ENCODE data around the gene EXOG. TPM values are rescaled to one million over a fixed set of nuclear protein-coding genes. Genes with fewer than 3 reads are reported as not detected.
"Not testable (repeated sequence)": the region's sequence is repeated elsewhere in the genome, so short reads cannot be mapped to it uniquely, and the experiment has no call there.

The EXOG gene
- total and polyA plus RNA-seq, 12 donors: 5.8 to 16.3 (median 11.4) TPM

- TF ChIP-seq CTCF (IDR thresholded peaks at IDR 0.05) (no peak), POLR2A (IDR thresholded peaks at IDR 0.05) (no peak)
- H3K36me3 ChIP-seq (replicated peaks in 1 of 2): no peaks in the 10 kb centered on the region
- H3K9me3 ChIP-seq (replicated peaks in 1 of 3): peaks cover 0 to 5% (median 0%) of the 10 kb centered on the region in 3 donors
- 85 to 95% (median 89%) methylated on average over 13 of the region's 13 CpGs for WGBS, 4 donors
- no peak overlapping the region for H3K27ac ChIP-seq
- intact Hi-C loops (cut with DNase I): no loop called here
- peak in 2 of 7 donors; percentile 5 to 6 for DNase-seq
- no peaks in the 10 kb centered on the region for H3K27me3 ChIP-seq
- no peaks in the 10 kb centered on the region for H3K4me1 ChIP-seq (replicated peaks in 1 of 2)
- H3K4me3 ChIP-seq: no peak overlapping the region
Measured at GRCh38 chr3:38566215-38566528, 70.0 kb downstream of the EXOG start.

GRCh38 chr3:38566794-38567193 lies 70.7 kb downstream of the EXOG start:
- intact Hi-C loops (cut with DNase I); H3K4me1 ChIP-seq (replicated peaks in 1 of 2); H3K4me3 ChIP-seq; H3K9me3 ChIP-seq (replicated peaks in 1 of 3); H3K27me3 ChIP-seq; H3K27ac ChIP-seq; H3K36me3 ChIP-seq (replicated peaks in 1 of 2): not testable (repeated sequence)
- 77 to 86% (median 84%) methylated on average over 7 of the region's 7 CpGs for WGBS, 4 donors
- DNase-seq: peak in 2 of 7 donors; percentile 2 to 28

- H3K36me3 ChIP-seq (replicated peaks in 1 of 2): no peaks in the 10 kb centered on the region
- H3K27me3 ChIP-seq: no peaks in the 10 kb centered on the region
- WGBS, 4 donors: 90 to 93% (median 91%) methylated on average over 4 of the region's 4 CpGs
- peaks cover 0 to 5% (median 0%) of the 10 kb centered on the region in 3 donors for H3K9me3 ChIP-seq (replicated peaks in 1 of 3)
- peak in 3 of 7 donors; percentile 1 to 15 (median 4) for DNase-seq
- TF ChIP-seq CTCF (IDR thresholded peaks at IDR 0.05) (no peak), POLR2A (IDR thresholded peaks at IDR 0.05) (no peak)
- H3K27ac ChIP-seq: no peak overlapping the region
- no peak overlapping the region for H3K4me3 ChIP-seq
- no peaks in the 10 kb centered on the region for H3K4me1 ChIP-seq (replicated peaks in 1 of 2)
- intact Hi-C loops (cut with DNase I): no loop called here
Measured at GRCh38 chr3:38567498-38567897, 71.4 kb downstream of the EXOG start.

GRCh38 chr3:38573111-38573510 lies 77.0 kb downstream of the EXOG start:
- TF ChIP-seq CTCF (IDR thresholded peaks at IDR 0.05): no peak
- no peak for TF ChIP-seq POLR2A (IDR thresholded peaks at IDR 0.05)
- intact Hi-C loops (cut with DNase I): no loop called here
- WGBS, 4 donors: 81 to 100% (median 94%) methylated on average over 3 of the region's 3 CpGs
- H3K4me1 ChIP-seq (replicated peaks in 1 of 2): no peaks in the 10 kb centered on the region
- H3K4me3 ChIP-seq: no peak overlapping the region
- no peaks in the 10 kb centered on the region for H3K36me3 ChIP-seq (replicated peaks in 1 of 2)
- H3K27me3 ChIP-seq: no peaks in the 10 kb centered on the region
- no peak overlapping the region for H3K27ac ChIP-seq
- H3K9me3 ChIP-seq (replicated peaks in 1 of 3): peaks cover 0 to 5% (median 0%) of the 10 kb centered on the region in 3 donors
- DNase-seq: no peak

- intact Hi-C loops (cut with DNase I): no loop called here
- no peaks in the 10 kb centered on the region for H3K36me3 ChIP-seq (replicated peaks in 1 of 2)
- H3K4me1 ChIP-seq (replicated peaks in 1 of 2): no peaks in the 10 kb centered on the region
- peak in 2 of 7 donors; percentile 3 to 5 for DNase-seq
- H3K9me3 ChIP-seq (replicated peaks in 1 of 3): peaks cover 0 to 5% (median 0%) of the 10 kb centered on the region in 3 donors
- TF ChIP-seq POLR2A (IDR thresholded peaks at IDR 0.05): no peak
- no peak for TF ChIP-seq CTCF (IDR thresholded peaks at IDR 0.05)
- H3K27ac ChIP-seq: no peak overlapping the region
- H3K4me3 ChIP-seq: no peak overlapping the region
- WGBS, 4 donors: 53 to 88% (median 86%) methylated on average over 3 of the region's 3 CpGs
- no peaks in the 10 kb centered on the region for H3K27me3 ChIP-seq
Measured at GRCh38 chr3:38573556-38573955, 77.4 kb downstream of the EXOG start.

All from adrenal gland (tissue), 12 donors.